Activated T-helper 2 cell treated with anti-CD3 and anti-CD28 coated beads, Interferon-gamma antibody, Interleukin-2, Interleukin-4, amounts not matched to agents 10 μg/mL and 5 μg/mL and 100 μg/mL, durations not matched to agents 14 hours and 24 hours and 36 hours (primary cell): Measurements from ENCODE around the gene ATP5F1A. TPM values are rescaled to one million over a fixed set of nuclear protein-coding genes. Genes with fewer than 3 reads are reported as not detected.
A peak's percentile ranks its signal among the peaks of the same experiment; 100 is the strongest.

Source experiments
- DNase-seq: peaks from one replicate; pipeline ENCODE4 v3.0.0; 2021; ENCODE audit warnings: low spot score
- H3K27ac Mint-ChIP-seq: one replicate; pipeline ENCODE4 v1.8.0; 2021; ENCODE audit warnings: mixed read lengths
- H3K27me3 Mint-ChIP-seq: one replicate; pipeline ENCODE4 v1.8.0; 2021; ENCODE audit warnings: low read depth, mixed read lengths
- H3K36me3 Mint-ChIP-seq: one replicate; pipeline ENCODE4 v1.8.0; 2021; ENCODE audit warnings: low read depth, mixed read lengths
- H3K4me1 Mint-ChIP-seq: one replicate; pipeline ENCODE4 v1.8.0; 2021; ENCODE audit warnings: low read depth, mixed read lengths
- H3K4me3 Mint-ChIP-seq: one replicate; pipeline ENCODE4 v1.8.0; 2021; ENCODE audit warnings: low read depth, mild to moderate bottlenecking, moderate library complexity, mixed read lengths
- H3K9me3 Mint-ChIP-seq: one replicate; pipeline ENCODE4 v1.8.0; 2021; ENCODE audit warnings: mixed read lengths
- intact Hi-C: fragments of 100-400 bp; cut with micrococcal nuclease; formaldehyde crosslinking; loops from one replicate; pipeline ENCODE4 v1.15.1; 2023
- total RNA-seq: library from RNA; stranded (reverse); gene quantifications from 2 replicates; pipeline ENCODE4 v1.2.3, GENCODE V29; 2022

The ATP5F1A gene
- total RNA-seq, 1 donor from 2014 or later: 441 TPM

DNA sequence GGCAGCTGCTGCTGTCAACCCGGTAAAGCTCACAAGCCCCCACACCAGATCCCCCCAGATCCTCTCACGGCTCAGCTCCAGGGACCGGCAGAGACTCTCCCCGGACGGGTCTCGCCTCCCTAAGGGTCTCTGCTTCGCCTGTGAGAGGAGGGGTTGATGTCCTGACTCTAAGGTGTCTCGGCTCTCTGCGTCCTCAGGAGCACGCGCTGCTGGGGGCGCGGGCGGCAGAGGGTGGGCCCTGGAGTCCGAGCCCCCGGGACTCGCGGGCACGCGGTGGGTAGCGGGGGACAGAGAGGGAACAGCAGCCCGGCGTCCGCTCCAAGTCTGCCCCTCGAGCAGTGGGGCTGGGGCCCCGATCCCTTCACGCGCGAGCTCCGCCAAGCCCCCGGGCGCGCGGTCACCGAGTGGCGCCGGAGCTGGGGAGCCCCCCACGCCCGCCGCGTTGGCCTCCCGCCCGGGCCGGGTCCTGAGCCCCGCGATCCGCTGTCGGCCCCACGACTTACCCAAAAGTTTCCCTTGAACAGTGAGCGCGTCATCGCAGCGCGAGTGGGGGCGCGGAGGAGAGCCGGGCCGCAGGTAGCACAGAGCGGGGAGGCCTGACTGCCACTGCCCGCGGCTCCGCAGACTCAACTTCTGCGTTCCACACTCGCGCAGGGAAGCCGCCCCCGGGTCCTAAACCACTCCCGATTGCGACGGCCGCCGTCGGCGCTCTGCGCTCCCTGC, 26.3 kb downstream of the ATP5F1A start, which contains the start of gene PSTPIP2:
Gene PSTPIP2, minus strand, starts transcription at position 608 of the 723 bp plus-strand sequence. Its CDS starts 72 bp downstream, at position 536.
- H3K4me1 Mint-ChIP-seq: peaks cover 43% of the 10 kb centered on the region
- H3K4me3 Mint-ChIP-seq: peak within 1 kb of the TSS; percentile 81
- no peaks in the 10 kb centered on the region for H3K27me3 Mint-ChIP-seq
- H3K27ac Mint-ChIP-seq: peak within 1 kb of the TSS; percentile 71
- H3K9me3 Mint-ChIP-seq: no peaks in the 10 kb centered on the region
- H3K36me3 Mint-ChIP-seq: peaks cover 15% of the 10 kb centered on the region
- intact Hi-C loops: loop anchor here (1.0 to 5.0 kb wide), 6 partner anchors 45 to 385 kb away; no protein-coding TSS in a partner anchor
- peak; percentile 55 for DNase-seq

GRCh38 chr18:46070815-46071652, 27.1 kb downstream of the ATP5F1A start:
- Mint-ChIP-seq H3K4me1 (peaks cover 45% of the 10 kb centered on the region), H3K27ac (peak overlapping the region; percentile 57), H3K4me3 (peak overlapping the region; percentile 76), H3K36me3 (peaks cover 13% of the 10 kb centered on the region), H3K9me3 (no peaks in the 10 kb centered on the region), H3K27me3 (no peaks in the 10 kb centered on the region)
- DNase-seq: no peak
- intact Hi-C loops: loop anchor here (1.0 to 5.0 kb wide), 4 partner anchors 44 to 384 kb away; no protein-coding TSS in a partner anchor

GRCh38 chr18:46070232-46070631, 27.9 kb downstream of the ATP5F1A start:
- H3K27me3 Mint-ChIP-seq: no peaks in the 10 kb centered on the region
- peaks cover 45% of the 10 kb centered on the region for H3K4me1 Mint-ChIP-seq
- no peak overlapping the region for H3K4me3 Mint-ChIP-seq
- DNase-seq: no peak
- no peaks in the 10 kb centered on the region for H3K9me3 Mint-ChIP-seq
- peaks cover 13% of the 10 kb centered on the region for H3K36me3 Mint-ChIP-seq
- intact Hi-C loops: loop anchor here (2.0 to 5.0 kb wide), 3 partner anchors 43 to 383 kb away; no protein-coding TSS in a partner anchor
- no peak overlapping the region for H3K27ac Mint-ChIP-seq

GRCh38 chr18:46069524-46069923, 28.6 kb downstream of the ATP5F1A start:
- Mint-ChIP-seq H3K27ac (peak overlapping the region; percentile 66), H3K4me1 (peaks cover 47% of the 10 kb centered on the region), H3K27me3 (no peaks in the 10 kb centered on the region), H3K9me3 (no peaks in the 10 kb centered on the region), H3K4me3 (peak overlapping the region; percentile 9), H3K36me3 (peaks cover 13% of the 10 kb centered on the region)
- intact Hi-C loops: loop anchor here (1.0 kb wide), 1 partner anchor 16 kb away; no protein-coding TSS in a partner anchor
- DNase-seq: no peak

DNA sequence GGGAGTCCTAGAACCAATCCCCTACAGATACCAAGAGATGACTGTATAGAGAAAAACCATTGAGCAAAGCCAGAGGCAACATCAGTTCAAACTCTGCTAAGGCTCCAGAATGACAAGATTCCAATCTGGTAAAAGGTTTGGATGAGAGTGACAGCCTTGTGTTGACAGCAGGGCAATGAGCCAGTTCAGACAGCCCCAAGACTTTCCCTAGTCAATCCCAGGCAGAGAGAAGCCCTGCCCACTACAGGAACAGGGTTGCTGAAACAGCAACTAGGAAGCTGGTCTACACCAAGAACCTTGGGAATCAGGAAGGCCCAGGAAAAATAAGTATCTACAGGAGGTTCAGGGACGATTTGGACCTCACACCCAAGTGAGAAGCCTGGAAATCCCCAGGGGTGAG, 29.3 kb downstream of the ATP5F1A start:
- no peak for DNase-seq
- H3K4me3 Mint-ChIP-seq: peak overlapping the region; percentile 9
- no peaks in the 10 kb centered on the region for H3K27me3 Mint-ChIP-seq
- H3K9me3 Mint-ChIP-seq: no peaks in the 10 kb centered on the region
- intact Hi-C loops: loop anchor here (1.0 kb wide), 1 partner anchor 15 kb away; no protein-coding TSS in a partner anchor
- H3K4me1 Mint-ChIP-seq: peaks cover 48% of the 10 kb centered on the region
- H3K27ac Mint-ChIP-seq: peak overlapping the region; percentile 35
- peaks cover 11% of the 10 kb centered on the region for H3K36me3 Mint-ChIP-seq

DNA sequence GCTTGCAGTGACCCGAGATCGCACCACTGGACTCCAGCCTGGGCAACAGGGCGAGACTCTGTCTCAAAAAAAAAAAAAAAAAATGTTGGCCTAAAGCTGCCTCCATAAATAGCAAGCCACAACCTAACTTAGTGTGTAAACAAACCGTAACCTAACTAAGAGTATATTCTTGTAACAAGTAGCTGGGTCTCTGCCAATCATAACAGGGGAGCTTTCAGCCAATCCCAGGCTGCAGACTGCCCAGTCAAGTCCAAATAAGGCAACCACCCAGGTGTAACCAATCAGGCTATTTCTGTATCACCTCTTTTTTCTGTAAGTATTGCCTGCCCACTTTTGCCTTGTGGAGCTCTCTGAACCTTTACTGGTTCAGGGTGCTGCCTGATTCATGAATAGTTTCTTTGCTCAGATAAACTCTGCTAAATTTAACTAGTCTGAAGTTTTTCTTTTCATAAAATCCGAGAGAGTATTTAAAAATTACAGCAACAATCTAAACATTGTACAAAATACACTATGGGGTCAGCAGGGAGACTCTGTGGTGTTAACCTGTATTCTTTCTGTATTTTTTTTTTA, 30.6 kb downstream of the ATP5F1A start:
- H3K4me1 Mint-ChIP-seq: peaks cover 39% of the 10 kb centered on the region
- H3K27ac Mint-ChIP-seq: no peak overlapping the region
- peaks cover 13% of the 10 kb centered on the region for H3K36me3 Mint-ChIP-seq
- DNase-seq: no peak
- intact Hi-C loops: no loop called here
- no peaks in the 10 kb centered on the region for H3K9me3 Mint-ChIP-seq
- H3K27me3 Mint-ChIP-seq: no peaks in the 10 kb centered on the region
- no peak overlapping the region for H3K4me3 Mint-ChIP-seq

- no peak for DNase-seq
- H3K4me3 Mint-ChIP-seq: no peak overlapping the region
- peaks cover 6% of the 10 kb centered on the region for H3K36me3 Mint-ChIP-seq
- H3K4me1 Mint-ChIP-seq: peaks cover 22% of the 10 kb centered on the region
- intact Hi-C loops: no loop called here
- H3K9me3 Mint-ChIP-seq: no peaks in the 10 kb centered on the region
- H3K27ac Mint-ChIP-seq: no peak overlapping the region
- H3K27me3 Mint-ChIP-seq: no peaks in the 10 kb centered on the region
These were observed 35.3 kb downstream of the ATP5F1A start for GRCh38 chr18:46062781-46063180.

GRCh38 chr18:46061796-46062195, 36.3 kb downstream of the ATP5F1A start:
- H3K36me3 Mint-ChIP-seq: peaks cover 3% of the 10 kb centered on the region
- H3K27ac Mint-ChIP-seq: no peak overlapping the region
- intact Hi-C loops: no loop called here
- no peaks in the 10 kb centered on the region for H3K27me3 Mint-ChIP-seq
- no peaks in the 10 kb centered on the region for H3K9me3 Mint-ChIP-seq
- peaks cover 20% of the 10 kb centered on the region for H3K4me1 Mint-ChIP-seq
- no peak overlapping the region for H3K4me3 Mint-ChIP-seq
- DNase-seq: no peak

DNA sequence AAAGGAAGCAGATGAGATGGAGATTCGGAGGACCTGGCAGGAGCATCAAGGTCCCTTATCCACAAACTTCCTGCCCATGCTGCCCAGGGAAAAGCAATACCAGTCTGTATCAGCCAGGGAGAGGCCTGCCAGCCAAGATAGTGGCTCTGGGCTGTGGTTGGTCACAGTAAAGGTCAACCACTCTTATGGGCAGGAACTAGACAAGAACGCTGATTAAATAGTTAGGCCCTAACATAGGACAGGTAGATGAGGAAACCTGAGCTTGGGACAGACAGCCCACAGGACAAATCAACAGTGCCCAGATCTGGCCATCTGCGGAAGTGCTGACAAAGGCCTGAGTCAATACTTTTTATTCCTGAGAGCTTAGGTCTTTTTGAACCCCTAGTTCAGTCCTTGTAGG, 36.7 kb downstream of the ATP5F1A start:
- Mint-ChIP-seq H3K27ac (no peak overlapping the region), H3K9me3 (no peaks in the 10 kb centered on the region), H3K36me3 (peaks cover 3% of the 10 kb centered on the region), H3K4me1 (peaks cover 20% of the 10 kb centered on the region), H3K27me3 (no peaks in the 10 kb centered on the region), H3K4me3 (no peak overlapping the region)
- intact Hi-C loops: no loop called here
- no peak for DNase-seq

GRCh38 chr18:46060359-46060841, 37.7 kb downstream of the ATP5F1A start:
- Mint-ChIP-seq H3K4me3 (no peak overlapping the region), H3K27ac (no peak overlapping the region), H3K36me3 (peaks cover 7% of the 10 kb centered on the region), H3K27me3 (no peaks in the 10 kb centered on the region), H3K4me1 (peaks cover 29% of the 10 kb centered on the region), H3K9me3 (no peaks in the 10 kb centered on the region)
- no peak for DNase-seq
- intact Hi-C loops: no loop called here

- intact Hi-C loops: no loop called here
- H3K27ac Mint-ChIP-seq: peak overlapping the region; percentile 85
- H3K27me3 Mint-ChIP-seq: no peaks in the 10 kb centered on the region
- no peak for DNase-seq
- H3K4me3 Mint-ChIP-seq: peak overlapping the region; percentile 54
- no peaks in the 10 kb centered on the region for H3K9me3 Mint-ChIP-seq
- H3K36me3 Mint-ChIP-seq: peaks cover 26% of the 10 kb centered on the region
- peaks cover 46% of the 10 kb centered on the region for H3K4me1 Mint-ChIP-seq
These were observed 42.3 kb downstream of the ATP5F1A start for GRCh38 chr18:46055838-46056230.
